Left ventricle myocardium inferior (tissue), 1 donor: ENCODE data around the gene LRRC56. TPM values are rescaled to one million over a fixed set of nuclear protein-coding genes. Genes with fewer than 3 reads are reported as not detected.
A peak's percentile ranks its signal among the peaks of the same experiment; 100 is the strongest.

Source experiments
- DNase-seq: peaks from one replicate; pipeline ENCODE4 v3.0.0-alpha.2; 2020
- H3K27ac ChIP-seq: fragments of 200-600 bp; replicated peaks from 2 replicates; pipeline ENCODE4 v1.8.0; 2021
- H3K27me3 ChIP-seq: fragments of 200-600 bp; 2 replicates; pipeline ENCODE4 v1.8.0; 2021; ENCODE audit warnings: low read depth
- H3K36me3 ChIP-seq: fragments of 200-600 bp; 2 replicates; pipeline ENCODE4 v1.8.0; 2021
- H3K4me1 ChIP-seq: fragments of 200-600 bp; 2 replicates; pipeline ENCODE4 v1.8.0; 2021
- H3K4me3 ChIP-seq: fragments of 200-600 bp; 2 replicates; pipeline ENCODE4 v1.8.0; 2021; ENCODE audit warnings: mild to moderate bottlenecking, moderate library complexity
- H3K9me3 ChIP-seq: fragments of 200-600 bp; replicated peaks from 2 replicates; pipeline ENCODE4 v1.8.0; 2021
- CTCF ChIP-seq: fragments of 200-600 bp; IDR thresholded peaks from 2 replicates; pipeline ENCODE4 v1.8.0; 2021; ENCODE audit warnings: antibody characterized with exemption, mild to moderate bottlenecking, borderline replicate concordance
- intact Hi-C: fragments of 100-400 bp; cut with micrococcal nuclease; formaldehyde crosslinking; loops from one replicate; pipeline ENCODE4 v1.11.0; 2022
- total RNA-seq: library from RNA; stranded (reverse); fragmentation: NEBNext Ultra II Directional; extraction: Animal tissue kit (Norgen Biotek cat#: 25700); gene quantifications from one replicate; pipeline ENCODE4 v1.2.1, GENCODE V29; 2021
- donor health status: DM: no; HTN: yes; CAD: no; lungs with severe emphysema.

LRRC56 gene
- total RNA-seq, 1 donor from 2014 or later, result 0.25 TPM

DNA sequence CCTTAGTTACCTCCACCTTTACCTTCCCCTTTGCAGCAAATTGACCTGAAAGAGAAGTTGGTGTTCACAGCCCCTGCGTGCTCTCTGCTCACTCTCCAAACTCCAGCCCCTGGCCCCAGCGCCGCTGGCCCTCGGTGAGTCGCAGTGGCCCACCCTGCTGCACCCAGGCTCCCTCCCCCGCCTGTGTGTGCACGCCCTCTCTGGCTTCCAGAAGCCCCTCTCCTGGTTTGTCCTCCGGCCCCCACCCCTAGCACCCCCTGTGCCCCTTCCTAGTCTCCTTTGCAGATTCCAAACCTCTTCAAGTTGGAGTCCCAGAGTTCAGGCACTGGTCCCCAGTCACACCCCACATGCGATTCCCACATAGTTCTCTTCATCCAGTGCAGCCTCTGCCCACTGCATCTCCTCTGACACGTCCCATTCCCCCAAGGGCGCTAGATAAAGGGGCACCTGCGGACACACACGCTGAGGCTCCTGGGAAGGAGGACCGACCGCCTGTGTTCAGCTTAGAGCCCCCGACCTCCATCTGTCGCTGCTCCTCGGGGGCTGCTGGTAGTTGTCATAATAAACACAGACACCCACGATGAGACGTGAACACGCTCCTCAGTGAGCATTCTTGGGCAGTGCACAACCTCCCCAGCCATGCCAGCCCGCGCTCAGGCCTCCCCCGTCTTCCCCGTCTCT lies 37.4 kb downstream of the LRRC56 start:
- no peak for DNase-seq
- H3K4me1 ChIP-seq, result peaks cover 55% of the 10 kb centered on the region
- peak overlapping the region; percentile 79 for H3K4me3 ChIP-seq
- no peaks in the 10 kb centered on the region for H3K9me3 ChIP-seq
- intact Hi-C loops, result no loop called here
- no peak for TF ChIP-seq CTCF
- no peak overlapping the region for H3K27ac ChIP-seq
- H3K36me3 ChIP-seq, result no peaks in the 10 kb centered on the region
- H3K27me3 ChIP-seq, result no peaks in the 10 kb centered on the region

- H3K9me3 ChIP-seq, result no peaks in the 10 kb centered on the region
- no peak for DNase-seq
- no peaks in the 10 kb centered on the region for H3K36me3 ChIP-seq
- H3K27me3 ChIP-seq, result no peaks in the 10 kb centered on the region
- peaks cover 55% of the 10 kb centered on the region for H3K4me1 ChIP-seq
- TF ChIP-seq CTCF, result no peak
- peak overlapping the region; percentile 79 for H3K4me3 ChIP-seq
- H3K27ac ChIP-seq, result peak overlapping the region; percentile 86
- intact Hi-C loops, result no loop called here
Observed at GRCh38 chr11:575313-575995, 38.1 kb downstream of the LRRC56 start.

DNA sequence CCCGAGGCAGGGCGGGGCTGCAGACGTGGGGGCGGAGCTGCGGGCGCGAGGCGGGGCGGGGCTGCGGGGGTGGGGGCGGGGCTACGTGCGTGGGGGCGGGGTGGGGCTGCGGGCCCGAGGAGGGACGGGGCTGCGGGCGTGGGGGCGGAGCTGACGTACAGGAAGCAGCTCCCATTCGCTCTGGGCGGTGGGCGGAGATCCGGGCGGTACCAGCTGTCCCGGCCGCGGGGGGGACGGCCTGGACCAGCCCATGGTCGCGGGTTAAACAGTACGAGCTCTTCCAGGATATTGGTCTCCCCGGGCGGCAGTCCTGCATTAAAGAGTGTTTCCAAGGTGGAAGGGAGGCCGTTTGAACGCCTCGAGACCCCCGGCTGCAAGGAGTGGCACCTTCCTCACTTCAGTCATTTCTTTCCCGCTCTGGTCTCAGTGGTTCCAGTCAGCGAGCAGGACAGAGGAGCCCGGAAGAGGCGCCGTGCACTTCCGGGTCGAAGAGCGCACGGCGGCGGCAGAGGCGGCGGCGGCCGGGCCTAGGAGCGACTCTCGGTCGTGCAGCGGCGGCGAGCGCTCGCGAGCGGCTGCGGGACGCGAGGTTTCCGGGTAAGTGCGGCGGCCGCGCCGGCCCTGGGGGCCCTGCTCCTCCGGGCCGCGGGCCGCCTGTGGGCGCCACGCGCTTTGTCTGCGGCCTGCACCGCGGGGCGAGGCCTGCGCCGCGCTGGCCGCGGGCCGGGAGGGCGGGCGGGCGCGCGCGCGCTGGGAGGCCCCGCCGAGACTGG lies 38.9 kb downstream of the LRRC56 start, which contains the start of gene PHRF1:
PHRF1 (plus strand) TSS at position 475 of the 773 bp plus-strand sequence. CDS start 5,043 bp downstream, outside the sequence.
- DNase-seq, result peak; percentile 97
- no peaks in the 10 kb centered on the region for H3K9me3 ChIP-seq
- H3K4me3 ChIP-seq, result peak within 1 kb of the TSS; percentile 79
- intact Hi-C loops, result no loop called here
- H3K4me1 ChIP-seq, result peaks cover 62% of the 10 kb centered on the region
- no peaks in the 10 kb centered on the region for H3K36me3 ChIP-seq
- no peaks in the 10 kb centered on the region for H3K27me3 ChIP-seq
- peak within 1 kb of the TSS; percentile 97 for H3K27ac ChIP-seq
- TF ChIP-seq CTCF, result no peak

DNA sequence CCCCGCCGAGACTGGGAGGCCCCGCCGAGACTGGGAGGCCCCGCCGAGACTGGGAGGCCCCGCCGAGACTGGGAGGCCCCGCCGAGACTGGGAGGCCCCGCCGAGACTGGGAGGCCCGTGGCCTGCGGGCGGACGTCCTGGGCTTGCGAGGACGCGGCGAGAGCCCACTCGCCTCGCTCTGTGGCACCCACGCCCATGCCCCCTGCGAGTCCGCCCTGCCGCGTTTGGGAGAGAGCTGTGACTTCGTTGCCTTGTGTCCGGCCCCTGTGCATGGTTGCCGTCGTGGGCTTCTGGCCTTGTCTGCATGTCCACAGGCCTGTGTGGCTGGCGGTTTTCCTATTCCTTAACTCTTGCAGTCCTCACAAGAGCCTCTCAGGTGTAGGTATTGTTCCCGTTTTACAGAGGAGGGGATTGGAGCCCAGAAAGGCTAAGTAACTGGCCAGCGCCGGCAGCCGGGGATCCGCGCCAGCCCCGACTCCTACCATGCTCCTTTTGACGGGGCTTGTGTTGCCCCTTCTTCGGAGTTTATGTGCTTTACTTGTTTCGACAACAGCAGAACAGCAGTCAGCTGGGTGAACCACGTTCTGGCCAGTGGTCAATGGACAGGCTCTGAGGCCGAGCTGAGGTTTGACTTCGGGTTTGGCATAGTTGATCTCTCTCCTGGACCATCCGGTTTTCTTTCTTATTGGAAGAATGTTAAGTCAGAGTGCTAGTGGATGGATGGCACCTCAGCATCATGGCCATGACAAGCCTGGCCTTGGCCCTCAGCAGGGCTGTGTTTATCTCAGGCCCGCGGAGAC lies 39.7 kb downstream of the LRRC56 start:
- H3K27ac ChIP-seq, result peak overlapping the region; percentile 97
- DNase-seq, result no peak
- H3K4me3 ChIP-seq, result peak overlapping the region; percentile 79
- intact Hi-C loops, result no loop called here
- TF ChIP-seq CTCF, result no peak
- H3K27me3 ChIP-seq, result no peaks in the 10 kb centered on the region
- H3K36me3 ChIP-seq, result peaks cover 7% of the 10 kb centered on the region
- peaks cover 70% of the 10 kb centered on the region for H3K4me1 ChIP-seq
- H3K9me3 ChIP-seq, result no peaks in the 10 kb centered on the region

DNA sequence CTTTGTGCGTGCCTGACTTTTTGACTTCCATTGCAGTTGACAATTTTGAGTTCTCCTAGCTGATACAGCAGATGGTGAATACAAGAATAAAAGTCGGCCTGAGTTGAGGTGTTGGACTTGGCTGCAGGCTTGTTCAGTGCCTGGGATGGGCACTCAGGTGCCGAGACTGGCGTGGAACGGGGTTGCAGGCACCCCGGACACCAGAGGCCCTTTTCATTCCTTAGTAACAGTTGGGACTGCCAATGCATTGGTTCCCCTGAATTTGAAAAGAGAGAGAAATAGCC lies 40.2 kb downstream of the LRRC56 start:
- peak overlapping the region; percentile 79 for H3K4me3 ChIP-seq
- H3K27me3 ChIP-seq, result no peaks in the 10 kb centered on the region
- no peak overlapping the region for H3K27ac ChIP-seq
- peaks cover 13% of the 10 kb centered on the region for H3K36me3 ChIP-seq
- H3K9me3 ChIP-seq, result no peaks in the 10 kb centered on the region
- peaks cover 71% of the 10 kb centered on the region for H3K4me1 ChIP-seq
- DNase-seq, result no peak
- intact Hi-C loops, result no loop called here
- TF ChIP-seq CTCF, result no peak
